HEK293 (cell line): ENCODE results near the gene SRPK1.
A peak's percentile ranks its signal among the peaks of the same experiment; 100 is the strongest.

Experiments used
- CTCF ChIP-seq: fragments of 450-650 bp; formaldehyde crosslinking; IDR thresholded peaks from 2 replicates; pipeline ENCODE4 v1.5.1; 2016; ENCODE audit warnings: missing biosample characterization, missing genetic modification characterization
- GLI4 ChIP-seq: fragments of 450-650 bp; formaldehyde crosslinking; IDR thresholded peaks from 2 replicates; pipeline ENCODE4 v1.5.1; 2016; ENCODE audit warnings: missing biosample characterization, missing genetic modification characterization
- KLF1 ChIP-seq: fragments of 450-650 bp; formaldehyde crosslinking; IDR thresholded peaks from 2 replicates; pipeline ENCODE4 v1.5.1; 2016; ENCODE audit warnings: missing biosample characterization, missing genetic modification characterization
- KLF16 ChIP-seq: fragments of 450-650 bp; formaldehyde crosslinking; IDR thresholded peaks from 2 replicates; pipeline ENCODE4 v1.5.1; 2017; ENCODE audit warnings: missing biosample characterization, missing genetic modification characterization
- KLF8 ChIP-seq: fragments of 450-650 bp; formaldehyde crosslinking; IDR thresholded peaks from 2 replicates; pipeline ENCODE4 v1.5.1; 2016; ENCODE audit warnings: missing biosample characterization, missing genetic modification characterization
- PRDM1 ChIP-seq: fragments of 450-650 bp; formaldehyde crosslinking; IDR thresholded peaks from 2 replicates; pipeline ENCODE4; 2016; ENCODE audit warnings: missing biosample characterization, missing genetic modification characterization
- PRDM4 ChIP-seq: fragments of 450-650 bp; formaldehyde crosslinking; IDR thresholded peaks from 2 replicates; pipeline ENCODE4 v1.5.1; 2017; ENCODE audit warnings: missing biosample characterization, missing genetic modification characterization
- SP7 ChIP-seq: fragments of 450-650 bp; formaldehyde crosslinking; IDR thresholded peaks from 2 replicates; pipeline ENCODE4 v1.5.1; 2016; ENCODE audit warnings: missing biosample characterization, missing genetic modification characterization
- WT1 ChIP-seq: fragments of 450-650 bp; formaldehyde crosslinking; IDR thresholded peaks from 2 replicates; pipeline ENCODE4 v1.5.1; 2016; ENCODE audit warnings: missing biosample characterization, missing genetic modification characterization
- YY1 ChIP-seq: fragments of 450-650 bp; formaldehyde crosslinking; IDR thresholded peaks from 2 replicates; pipeline ENCODE4 v1.5.1; 2018; ENCODE audit warnings: missing biosample characterization, missing genetic modification characterization
- ZFP69B ChIP-seq: fragments of 450-650 bp; formaldehyde crosslinking; IDR thresholded peaks from 2 replicates; pipeline ENCODE4 v1.5.1; 2016; ENCODE audit warnings: missing biosample characterization, missing genetic modification characterization
- ZNF121 ChIP-seq: fragments of 450-650 bp; formaldehyde crosslinking; IDR thresholded peaks from 2 replicates; pipeline ENCODE4 v1.5.1; 2016; ENCODE audit warnings: missing biosample characterization, missing genetic modification characterization
- ZNF146 ChIP-seq: fragments of 450-650 bp; formaldehyde crosslinking; IDR thresholded peaks from 2 replicates; pipeline ENCODE4 v1.5.1; 2016; ENCODE audit warnings: missing biosample characterization, missing genetic modification characterization
- ZNF148 ChIP-seq: fragments of 450-650 bp; formaldehyde crosslinking; IDR thresholded peaks from 2 replicates; pipeline ENCODE4 v1.5.0; 2017; ENCODE audit warnings: missing biosample characterization, missing genetic modification characterization, borderline replicate concordance
- ZNF157 ChIP-seq: fragments of 450-650 bp; formaldehyde crosslinking; IDR thresholded peaks from 2 replicates; pipeline ENCODE4 v1.5.1; 2016; ENCODE audit warnings: missing biosample characterization, missing genetic modification characterization
- ZNF426 ChIP-seq: fragments of 450-650 bp; formaldehyde crosslinking; IDR thresholded peaks from 2 replicates; pipeline ENCODE4 v1.5.1; 2017; ENCODE audit warnings: missing biosample characterization, missing genetic modification characterization, mild to moderate bottlenecking, inconsistent platforms, moderate library complexity
- ZNF501 ChIP-seq: fragments of 450-650 bp; formaldehyde crosslinking; IDR thresholded peaks from 2 replicates; pipeline ENCODE4 v1.5.1; 2016; ENCODE audit warnings: missing biosample characterization, missing genetic modification characterization
- ZNF514 ChIP-seq: fragments of 450-650 bp; formaldehyde crosslinking; IDR thresholded peaks from 2 replicates; pipeline ENCODE4 v1.5.1; 2016; ENCODE audit warnings: missing biosample characterization, missing genetic modification characterization
- ZNF521 ChIP-seq: fragments of 450-650 bp; formaldehyde crosslinking; IDR thresholded peaks from 2 replicates; pipeline ENCODE4 v1.5.1; 2017; ENCODE audit warnings: missing biosample characterization, mild to moderate bottlenecking, missing genetic modification characterization
- ZNF529 ChIP-seq: fragments of 450-650 bp; formaldehyde crosslinking; IDR thresholded peaks from 2 replicates; pipeline ENCODE4 v1.5.1; 2017; ENCODE audit warnings: missing genetic modification characterization, missing biosample characterization; ENCODE audit not compliant: insufficient replicate concordance
- ZNF560 ChIP-seq: fragments of 450-650 bp; formaldehyde crosslinking; IDR thresholded peaks from 2 replicates; pipeline ENCODE4 v1.5.1; 2017; ENCODE audit warnings: missing biosample characterization, missing genetic modification characterization, borderline replicate concordance
- ZNF571 ChIP-seq: fragments of 450-650 bp; formaldehyde crosslinking; IDR thresholded peaks from 2 replicates; pipeline ENCODE4 v1.5.0; 2017; ENCODE audit warnings: missing biosample characterization, missing genetic modification characterization
- ZNF596 ChIP-seq: fragments of 450-650 bp; IDR thresholded peaks from 2 replicates; pipeline ENCODE4 v1.5.0; 2018; ENCODE audit warnings: missing biosample characterization, mild to moderate bottlenecking, missing genetic modification characterization, moderate library complexity
- ZNF610 ChIP-seq: fragments of 450-650 bp; formaldehyde crosslinking; IDR thresholded peaks from 2 replicates; pipeline ENCODE4 v1.5.1; 2016; ENCODE audit warnings: missing biosample characterization, missing genetic modification characterization, borderline replicate concordance
- ZNF76 ChIP-seq: fragments of 450-650 bp; formaldehyde crosslinking; IDR thresholded peaks from 2 replicates; pipeline ENCODE4; 2016; ENCODE audit warnings: low read depth, missing biosample characterization, missing genetic modification characterization, borderline replicate concordance
- TF ChIP-seq, protein P1 (sequence below): fragments of 450-650 bp; formaldehyde crosslinking; conservative IDR thresholded peaks from 2 replicates; pipeline ENCODE4 v1.5.1; 2016; ENCODE audit warnings: low read depth, missing biosample characterization, missing genetic modification characterization
- TF ChIP-seq, protein P2 (sequence below): fragments of 450-650 bp; formaldehyde crosslinking; IDR thresholded peaks from 2 replicates; pipeline ENCODE4 v1.5.1; 2016; ENCODE audit warnings: missing biosample characterization, missing genetic modification characterization
- TF ChIP-seq, protein P3 (sequence below): fragments of 450-650 bp; formaldehyde crosslinking; IDR thresholded peaks from 2 replicates; pipeline ENCODE4 v1.5.1; 2016; ENCODE audit warnings: missing biosample characterization, missing genetic modification characterization, low read depth

Gene SRPK1

DNA sequence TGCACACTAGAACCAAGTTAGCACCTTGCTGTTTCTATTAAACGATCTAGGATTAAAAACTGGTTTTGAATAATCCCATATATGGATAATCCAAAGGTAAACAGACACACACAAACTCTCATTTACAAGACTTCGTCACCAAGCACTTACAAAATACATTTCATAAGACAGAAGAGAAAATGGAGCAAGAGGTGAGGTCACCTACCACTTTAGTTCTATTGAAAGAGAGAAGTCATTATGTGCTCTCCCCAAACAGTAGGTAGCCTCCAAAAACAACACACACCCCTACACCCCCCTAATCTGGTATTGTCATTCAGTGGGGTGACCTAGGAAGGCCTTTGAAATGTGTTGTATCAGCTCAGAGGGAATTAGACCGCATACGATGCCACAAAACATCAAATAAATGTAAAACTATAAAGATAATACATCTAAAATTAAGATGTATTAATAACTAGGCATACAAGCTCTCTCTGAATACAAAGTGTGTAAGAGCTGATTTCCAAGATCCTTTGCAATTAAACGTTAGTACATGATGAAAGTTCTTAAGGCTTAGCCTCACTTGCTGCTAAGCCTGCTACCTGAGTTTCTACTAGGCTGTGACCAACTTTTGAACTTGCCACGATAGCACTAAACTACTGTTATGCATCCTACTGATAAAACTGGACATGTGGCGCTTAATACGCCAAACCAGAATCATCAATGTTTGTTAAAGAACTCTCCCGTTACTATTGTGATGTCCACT, 1.6 kb downstream of the SRPK1 start (continued):
- TF ChIP-seq ZNF426 (tag by site-specific recombination) (no peak), PRDM1 (peak; percentile 80), ZNF514 (tag by site-specific recombination) (no peak), ZNF571 (tag by site-specific recombination) (no peak), ZNF529 (tag by site-specific recombination) (no peak), ZNF148 (tag by site-specific recombination) (no peak), ZNF157 (tag by site-specific recombination) (no peak), ZNF121 (tag by site-specific recombination) (no peak), ZNF596 (tag by site-specific recombination) (no peak), CTCF (tag by site-specific recombination) (no peak), ZNF521 (tag by site-specific recombination) (no peak), ZNF560 (tag by site-specific recombination) (no peak), GLI4 (tag by site-specific recombination) (no peak), WT1 (tag by site-specific recombination) (peak; percentile 93), ZNF501 (tag by site-specific recombination) (no peak), KLF16 (no peak), YY1 (tag by site-specific recombination) (no peak), ZNF76 (tag by site-specific recombination) (no peak), KLF1 (no peak), ZNF610 (no peak), SP7 (tag by site-specific recombination) (peak; percentile 68; the same call in 1 of the 2 replicates), ZNF146 (tag by site-specific recombination) (no peak), ZFP69B (0 out of 2 replicates have a peak, but pooled peaks have one; percentile 44), KLF8 (tag by site-specific recombination) (no peak), PRDM4 (no peak)
- TF ChIP-seq, protein P1, sequence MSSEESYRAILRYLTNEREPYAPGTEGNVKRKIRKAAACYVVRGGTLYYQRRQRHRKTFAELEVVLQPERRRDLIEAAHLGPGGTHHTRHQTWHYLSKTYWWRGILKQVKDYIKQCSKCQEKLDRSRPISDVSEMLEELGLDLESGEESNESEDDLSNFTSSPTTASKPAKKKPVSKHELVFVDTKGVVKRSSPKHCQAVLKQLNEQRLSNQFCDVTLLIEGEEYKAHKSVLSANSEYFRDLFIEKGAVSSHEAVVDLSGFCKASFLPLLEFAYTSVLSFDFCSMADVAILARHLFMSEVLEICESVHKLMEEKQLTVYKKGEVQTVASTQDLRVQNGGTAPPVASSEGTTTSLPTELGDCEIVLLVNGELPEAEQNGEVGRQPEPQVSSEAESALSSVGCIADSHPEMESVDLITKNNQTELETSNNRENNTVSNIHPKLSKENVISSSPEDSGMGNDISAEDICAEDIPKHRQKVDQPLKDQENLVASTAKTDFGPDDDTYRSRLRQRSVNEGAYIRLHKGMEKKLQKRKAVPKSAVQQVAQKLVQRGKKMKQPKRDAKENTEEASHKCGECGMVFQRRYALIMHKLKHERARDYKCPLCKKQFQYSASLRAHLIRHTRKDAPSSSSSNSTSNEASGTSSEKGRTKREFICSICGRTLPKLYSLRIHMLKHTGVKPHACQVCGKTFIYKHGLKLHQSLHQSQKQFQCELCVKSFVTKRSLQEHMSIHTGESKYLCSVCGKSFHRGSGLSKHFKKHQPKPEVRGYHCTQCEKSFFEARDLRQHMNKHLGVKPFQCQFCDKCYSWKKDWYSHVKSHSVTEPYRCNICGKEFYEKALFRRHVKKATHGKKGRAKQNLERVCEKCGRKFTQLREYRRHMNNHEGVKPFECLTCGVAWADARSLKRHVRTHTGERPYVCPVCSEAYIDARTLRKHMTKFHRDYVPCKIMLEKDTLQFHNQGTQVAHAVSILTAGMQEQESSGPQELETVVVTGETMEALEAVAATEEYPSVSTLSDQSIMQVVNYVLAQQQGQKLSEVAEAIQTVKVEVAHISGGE (tag by site-specific recombination) = no peak
- TF ChIP-seq, protein P2, sequence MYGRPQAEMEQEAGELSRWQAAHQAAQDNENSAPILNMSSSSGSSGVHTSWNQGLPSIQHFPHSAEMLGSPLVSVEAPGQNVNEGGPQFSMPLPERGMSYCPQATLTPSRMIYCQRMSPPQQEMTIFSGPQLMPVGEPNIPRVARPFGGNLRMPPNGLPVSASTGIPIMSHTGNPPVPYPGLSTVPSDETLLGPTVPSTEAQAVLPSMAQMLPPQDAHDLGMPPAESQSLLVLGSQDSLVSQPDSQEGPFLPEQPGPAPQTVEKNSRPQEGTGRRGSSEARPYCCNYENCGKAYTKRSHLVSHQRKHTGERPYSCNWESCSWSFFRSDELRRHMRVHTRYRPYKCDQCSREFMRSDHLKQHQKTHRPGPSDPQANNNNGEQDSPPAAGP (tag by site-specific recombination) = 0 out of 2 replicates have a peak, but pooled peaks have one; percentile 44
- TF ChIP-seq, protein P3, sequence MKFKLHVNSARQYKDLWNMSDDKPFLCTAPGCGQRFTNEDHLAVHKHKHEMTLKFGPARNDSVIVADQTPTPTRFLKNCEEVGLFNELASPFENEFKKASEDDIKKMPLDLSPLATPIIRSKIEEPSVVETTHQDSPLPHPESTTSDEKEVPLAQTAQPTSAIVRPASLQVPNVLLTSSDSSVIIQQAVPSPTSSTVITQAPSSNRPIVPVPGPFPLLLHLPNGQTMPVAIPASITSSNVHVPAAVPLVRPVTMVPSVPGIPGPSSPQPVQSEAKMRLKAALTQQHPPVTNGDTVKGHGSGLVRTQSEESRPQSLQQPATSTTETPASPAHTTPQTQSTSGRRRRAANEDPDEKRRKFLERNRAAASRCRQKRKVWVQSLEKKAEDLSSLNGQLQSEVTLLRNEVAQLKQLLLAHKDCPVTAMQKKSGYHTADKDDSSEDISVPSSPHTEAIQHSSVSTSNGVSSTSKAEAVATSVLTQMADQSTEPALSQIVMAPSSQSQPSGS = peak; percentile 83; the same call in 1 of the 2 replicates
